GM19035 (cell line): ENCODE data around the gene CD244.
"Not testable (repeated sequence)": the region's sequence is repeated elsewhere in the genome, so short reads cannot be mapped to it uniquely, and the experiment has no call there.

Experiments
- ATAC-seq: cut with Tn5 transposase; IDR thresholded peaks from one replicate; pipeline ENCODE4 v1.9.1; 2021; ENCODE audit not compliant: unreplicated experiment

Gene CD244

GRCh38 chr1:160862203-160863060, at the start of gene CD244:
Gene CD244, minus strand, starts transcription at chr1:160862887. Its CDS starts 210 bp downstream, at chr1:160862677.
- peak; percentile 76 for ATAC-seq

GRCh38 chr1:160911925-160912324, 49.2 kb upstream of the CD244 start:
- ATAC-seq: no peak

- ATAC-seq: no peak
These were observed 48.8 kb upstream of the CD244 start for GRCh38 chr1:160911441-160911840.

GRCh38 chr1:160910170-160910750, 47.6 kb upstream of the CD244 start:
- ATAC-seq: no peak

GRCh38 chr1:160907976-160908375, 45.3 kb upstream of the CD244 start:
- no peak for ATAC-seq

GRCh38 chr1:160905617-160905989, 42.9 kb upstream of the CD244 start:
- ATAC-seq: no peak

- ATAC-seq: no peak
These were observed 42.3 kb upstream of the CD244 start for GRCh38 chr1:160904783-160905616.

GRCh38 chr1:160902251-160902650, 39.6 kb upstream of the CD244 start:
- not testable (repeated sequence) for ATAC-seq

GRCh38 chr1:160901768-160902167, 39.1 kb upstream of the CD244 start:
- ATAC-seq: no peak

- ATAC-seq: not testable (repeated sequence)
These were observed 38.0 kb upstream of the CD244 start for GRCh38 chr1:160900683-160901082.

- ATAC-seq: not testable (repeated sequence)
These were observed 31.9 kb upstream of the CD244 start for GRCh38 chr1:160894368-160895135.

GRCh38 chr1:160891474-160891873, 28.8 kb upstream of the CD244 start:
- ATAC-seq: no peak

GRCh38 chr1:160888926-160889325, 26.2 kb upstream of the CD244 start:
- no peak for ATAC-seq

- ATAC-seq: no peak
These were observed 24.4 kb upstream of the CD244 start for GRCh38 chr1:160887071-160887470.

- no peak for ATAC-seq
These were observed 22.4 kb upstream of the CD244 start, which contains the start of gene ITLN1 for GRCh38 chr1:160885042-160885441. Gene ITLN1, minus strand, starts transcription at chr1:160885180. Its CDS starts 303 bp downstream, at chr1:160884877.

- no peak for ATAC-seq
These were observed 21.9 kb upstream of the CD244 start for GRCh38 chr1:160884579-160884978.

- ATAC-seq: no peak
These were observed 21.2 kb upstream of the CD244 start for GRCh38 chr1:160883581-160884513.

- no peak for ATAC-seq
These were observed 19.9 kb upstream of the CD244 start for GRCh38 chr1:160882582-160882981.

GRCh38 chr1:160881264-160881663, 18.6 kb upstream of the CD244 start:
- not testable (repeated sequence) for ATAC-seq

GRCh38 chr1:160880216-160880615, 17.5 kb upstream of the CD244 start:
- ATAC-seq: no peak
